ENCODE results near the gene PTPRD. TPM values are rescaled to one million over a fixed set of nuclear protein-coding genes. Genes with fewer than 3 reads are reported as not detected.

Gene PTPRD
- total RNA-seq, 1 experiment from 2014 or later = not detected

DNA sequence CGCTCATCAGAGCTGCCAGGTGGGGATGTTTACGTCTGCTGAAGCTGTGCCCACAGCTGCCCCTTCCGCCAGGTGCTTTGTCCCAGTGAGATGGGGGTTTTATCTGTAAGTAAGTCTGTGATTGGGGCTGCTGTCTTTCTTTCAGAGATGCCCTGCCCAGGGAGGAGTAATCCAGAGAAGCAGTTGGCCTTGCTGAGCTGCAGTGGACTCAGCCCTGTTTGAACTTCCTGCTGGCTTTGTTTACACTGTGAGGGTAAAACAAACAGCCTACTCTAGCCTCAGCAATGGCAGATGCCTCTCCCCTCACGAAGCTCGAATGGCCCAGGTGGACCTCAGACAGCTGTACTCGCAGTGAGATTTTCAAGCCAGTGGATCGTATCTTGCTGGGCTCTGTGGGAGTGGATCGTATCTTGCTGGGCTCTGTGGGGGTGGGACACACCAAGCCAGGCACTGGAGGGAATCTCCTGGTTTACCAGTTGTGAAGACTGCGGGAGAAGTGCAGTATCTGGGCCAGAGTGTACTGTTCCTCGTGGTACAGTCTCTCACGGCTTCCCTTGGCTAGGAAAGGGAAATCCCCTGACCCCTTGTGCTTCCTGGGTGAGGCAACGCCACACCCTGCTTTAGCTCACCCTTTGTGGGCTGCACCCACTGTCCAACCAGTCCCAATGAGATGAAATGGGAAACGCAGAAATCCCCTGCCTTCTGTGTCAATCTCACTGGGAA lies 2283.1 kb downstream of the PTPRD start:
- CTCF ChIA-PET = no interaction called here
- intact Hi-C loops (cut with micrococcal nuclease; ENCODE audit: unreplicated experiment) = no loop called here
- no peak overlapping the region for H3K27ac ChIP-seq (ENCODE audit: low read length)
- ATAC-seq = no peak
- no peaks in the 10 kb centered on the region for H3K27me3 ChIP-seq (ENCODE audit: control insufficient read depth, insufficient read depth, low read length)
- in situ Hi-C loops (cut with HindIII; ENCODE audit: low pct_unique_long_range_greater_than_20kb, low sequenced_read_pairs) = no loop called here
- POLR2A ChIA-PET = no interaction called here
- no peaks in the 10 kb centered on the region for H3K4me1 ChIP-seq (ENCODE audit: control insufficient read depth, insufficient read depth, low read length)
- H3K36me3 ChIP-seq (ENCODE audit: control insufficient read depth, insufficient read depth, low read length) = no peaks in the 10 kb centered on the region
- no peak for DNase-seq (ENCODE audit: low read depth, low spot score)
- no TSS peak for BruUV-seq (replicated peaks)
- TF ChIP-seq TCF7L2 (IDR thresholded peaks at IDR 0.05; ENCODE audit: low read depth, low read length) (no peak), POLR2AphosphoS5 (IDR thresholded peaks at IDR 0.05; ENCODE audit: low read depth, low read length) (no peak), SIN3A (IDR thresholded peaks at IDR 0.05; ENCODE audit: borderline replicate concordance, insufficient read depth, low read depth, low read length) (no peak)
- TF ChIP-seq, protein P1, sequence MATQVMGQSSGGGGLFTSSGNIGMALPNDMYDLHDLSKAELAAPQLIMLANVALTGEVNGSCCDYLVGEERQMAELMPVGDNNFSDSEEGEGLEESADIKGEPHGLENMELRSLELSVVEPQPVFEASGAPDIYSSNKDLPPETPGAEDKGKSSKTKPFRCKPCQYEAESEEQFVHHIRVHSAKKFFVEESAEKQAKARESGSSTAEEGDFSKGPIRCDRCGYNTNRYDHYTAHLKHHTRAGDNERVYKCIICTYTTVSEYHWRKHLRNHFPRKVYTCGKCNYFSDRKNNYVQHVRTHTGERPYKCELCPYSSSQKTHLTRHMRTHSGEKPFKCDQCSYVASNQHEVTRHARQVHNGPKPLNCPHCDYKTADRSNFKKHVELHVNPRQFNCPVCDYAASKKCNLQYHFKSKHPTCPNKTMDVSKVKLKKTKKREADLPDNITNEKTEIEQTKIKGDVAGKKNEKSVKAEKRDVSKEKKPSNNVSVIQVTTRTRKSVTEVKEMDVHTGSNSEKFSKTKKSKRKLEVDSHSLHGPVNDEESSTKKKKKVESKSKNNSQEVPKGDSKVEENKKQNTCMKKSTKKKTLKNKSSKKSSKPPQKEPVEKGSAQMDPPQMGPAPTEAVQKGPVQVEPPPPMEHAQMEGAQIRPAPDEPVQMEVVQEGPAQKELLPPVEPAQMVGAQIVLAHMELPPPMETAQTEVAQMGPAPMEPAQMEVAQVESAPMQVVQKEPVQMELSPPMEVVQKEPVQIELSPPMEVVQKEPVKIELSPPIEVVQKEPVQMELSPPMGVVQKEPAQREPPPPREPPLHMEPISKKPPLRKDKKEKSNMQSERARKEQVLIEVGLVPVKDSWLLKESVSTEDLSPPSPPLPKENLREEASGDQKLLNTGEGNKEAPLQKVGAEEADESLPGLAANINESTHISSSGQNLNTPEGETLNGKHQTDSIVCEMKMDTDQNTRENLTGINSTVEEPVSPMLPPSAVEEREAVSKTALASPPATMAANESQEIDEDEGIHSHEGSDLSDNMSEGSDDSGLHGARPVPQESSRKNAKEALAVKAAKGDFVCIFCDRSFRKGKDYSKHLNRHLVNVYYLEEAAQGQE (IDR thresholded peaks at IDR 0.05; ENCODE audit: insufficient read depth in 1 of 2, low read depth in 2 of 2, low read length in 1 of 2) = no peak
- TF ChIP-seq, protein P2, sequence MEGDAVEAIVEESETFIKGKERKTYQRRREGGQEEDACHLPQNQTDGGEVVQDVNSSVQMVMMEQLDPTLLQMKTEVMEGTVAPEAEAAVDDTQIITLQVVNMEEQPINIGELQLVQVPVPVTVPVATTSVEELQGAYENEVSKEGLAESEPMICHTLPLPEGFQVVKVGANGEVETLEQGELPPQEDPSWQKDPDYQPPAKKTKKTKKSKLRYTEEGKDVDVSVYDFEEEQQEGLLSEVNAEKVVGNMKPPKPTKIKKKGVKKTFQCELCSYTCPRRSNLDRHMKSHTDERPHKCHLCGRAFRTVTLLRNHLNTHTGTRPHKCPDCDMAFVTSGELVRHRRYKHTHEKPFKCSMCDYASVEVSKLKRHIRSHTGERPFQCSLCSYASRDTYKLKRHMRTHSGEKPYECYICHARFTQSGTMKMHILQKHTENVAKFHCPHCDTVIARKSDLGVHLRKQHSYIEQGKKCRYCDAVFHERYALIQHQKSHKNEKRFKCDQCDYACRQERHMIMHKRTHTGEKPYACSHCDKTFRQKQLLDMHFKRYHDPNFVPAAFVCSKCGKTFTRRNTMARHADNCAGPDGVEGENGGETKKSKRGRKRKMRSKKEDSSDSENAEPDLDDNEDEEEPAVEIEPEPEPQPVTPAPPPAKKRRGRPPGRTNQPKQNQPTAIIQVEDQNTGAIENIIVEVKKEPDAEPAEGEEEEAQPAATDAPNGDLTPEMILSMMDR (IDR thresholded peaks at IDR 0.05) = no peak
- no peak overlapping the region for H3K4me3 ChIP-seq (ENCODE audit: low read depth in 2 of 2, low read length in 2 of 2)
- H3K9me3 ChIP-seq (ENCODE audit: control insufficient read depth, insufficient read depth, low read depth, low read length) = no peaks in the 10 kb centered on the region

DNA sequence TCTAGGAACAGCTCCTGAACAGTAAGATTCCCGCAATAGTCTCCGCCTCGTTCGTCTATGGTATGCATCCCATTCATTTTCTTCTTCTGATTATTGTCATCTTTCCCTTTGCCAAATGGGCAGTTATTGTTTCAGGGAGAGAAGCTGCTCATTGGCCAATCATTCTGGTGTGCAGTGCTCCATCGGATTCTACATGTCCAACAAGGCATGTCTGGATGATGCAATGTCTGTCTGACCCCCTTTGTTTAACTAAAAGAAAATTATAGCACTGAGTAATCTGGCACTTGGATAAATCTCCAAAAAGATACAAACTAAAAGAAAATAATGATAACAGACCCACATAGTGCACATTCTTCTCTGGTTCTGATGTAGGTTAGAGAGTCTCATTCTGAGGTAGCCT lies 2297.6 kb downstream of the PTPRD start:
- no peaks in the 10 kb centered on the region for H3K27me3 ChIP-seq (ENCODE audit: control insufficient read depth, insufficient read depth, low read length)
- CTCF ChIA-PET = no interaction called here
- no peaks in the 10 kb centered on the region for H3K4me1 ChIP-seq (ENCODE audit: control insufficient read depth, insufficient read depth, low read length)

More for the DNA sequence above, 2297.6 kb downstream of the PTPRD start:
- Histone ChIP-seq H3K4me3 (ENCODE audit: low read depth in 2 of 2, low read length in 2 of 2) (no peak overlapping the region), H3K27ac (ENCODE audit: low read length) (no peak overlapping the region), H3K36me3 (ENCODE audit: control insufficient read depth, insufficient read depth, low read length) (no peaks in the 10 kb centered on the region), H3K9me3 (ENCODE audit: control insufficient read depth, insufficient read depth, low read depth, low read length) (no peaks in the 10 kb centered on the region)
- ATAC-seq = no peak
- in situ Hi-C loops (cut with HindIII; ENCODE audit: low pct_unique_long_range_greater_than_20kb, low sequenced_read_pairs) = no loop called here
- intact Hi-C loops (cut with micrococcal nuclease; ENCODE audit: unreplicated experiment) = no loop called here
- BruUV-seq (replicated peaks) = no TSS peak
- POLR2A ChIA-PET = no interaction called here
- no peak for DNase-seq (ENCODE audit: low read depth, low spot score)
- TF ChIP-seq, protein P1 (IDR thresholded peaks at IDR 0.05; ENCODE audit: insufficient read depth in 1 of 2, low read depth in 2 of 2, low read length in 1 of 2) = no peak
- no peak for TF ChIP-seq TCF7L2 (IDR thresholded peaks at IDR 0.05; ENCODE audit: low read depth, low read length)
- no peak for TF ChIP-seq SIN3A (IDR thresholded peaks at IDR 0.05; ENCODE audit: borderline replicate concordance, insufficient read depth, low read depth, low read length)
- TF ChIP-seq, protein P2 (IDR thresholded peaks at IDR 0.05) = no peak
- no peak for TF ChIP-seq POLR2AphosphoS5 (IDR thresholded peaks at IDR 0.05; ENCODE audit: low read depth, low read length)
